GM12891 (cell line): ENCODE data around the gene UMAD1.

Experiments used
- PAX5 ChIP-seq: IDR thresholded peaks from 2 replicates; pipeline ENCODE4 v1.6.1; 2011; ENCODE audit warnings: low read length, moderate library complexity, mild to moderate bottlenecking; ENCODE audit not compliant: insufficient read depth, severe bottlenecking
- POLR2A ChIP-seq: IDR thresholded peaks from 2 replicates; pipeline ENCODE4 v1.6.1; 2011; ENCODE audit warnings: low read depth, low read length, control low read depth
- POLR2AphosphoS5 ChIP-seq: IDR thresholded peaks from 2 replicates; pipeline ENCODE4 v1.6.1; 2011; ENCODE audit warnings: low read depth, low read length, control low read depth
- TAF1 ChIP-seq: IDR thresholded peaks from 2 replicates; pipeline ENCODE4 v1.6.1; 2011; ENCODE audit warnings: low read depth, low read length, control low read depth

DNA sequence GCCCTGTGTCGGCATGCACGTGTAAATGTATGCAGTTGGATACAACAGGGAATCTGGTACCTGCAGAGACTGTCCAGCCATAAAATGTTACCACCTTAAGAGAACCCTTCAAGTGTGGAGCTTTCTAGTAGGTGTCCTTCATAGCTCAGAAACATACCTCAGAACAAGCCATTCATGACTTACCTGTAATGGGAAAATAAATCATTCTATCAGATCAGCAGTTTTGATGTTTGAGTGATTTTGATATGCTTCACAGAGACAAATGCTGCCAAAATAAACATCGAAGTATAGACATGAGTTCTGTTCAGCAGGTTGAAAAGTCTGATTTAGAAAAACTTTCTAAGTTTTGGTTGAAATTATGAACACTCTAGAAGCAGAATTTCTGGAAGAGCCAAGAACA, 33.5 kb upstream of the UMAD1 start:
- TF ChIP-seq POLR2A: no peak
- TF ChIP-seq POLR2AphosphoS5: no peak
- TF ChIP-seq PAX5: no peak
- TF ChIP-seq TAF1: no peak
